WTC11 (cell line): ENCODE data around the gene BFSP2. TPM values are rescaled to one million over a fixed set of nuclear protein-coding genes. Genes with fewer than 3 reads are reported as not detected.
A peak's percentile ranks its signal among the peaks of the same experiment; 100 is the strongest.
"Not testable (repeated sequence)": the region's sequence is repeated elsewhere in the genome, so short reads cannot be mapped to it uniquely, and the experiment has no call there.

Experiments
- ATAC-seq: fragments of 200-7000 bp; cut with Tn5 transposase; 2 replicates; pipeline ENCODE4 v1.10.0; 2021; ENCODE audit warnings: mild to moderate bottlenecking, moderate library complexity
- CTCF ChIA-PET: fragments of 300-600 bp; sonication (Branson Sonifier 250); formaldehyde crosslinking; loops from one replicate; lab custom pipeline; 2021; ENCODE audit warnings: antibody characterized with exemption; lab: Charles Lee
- POLR2A ChIA-PET: fragments of 350-600 bp; sonication (Branson Sonifier 250); formaldehyde crosslinking; loops from one replicate; lab custom pipeline; 2021; ENCODE audit warnings: antibody characterized with exemption; lab: Charles Lee
- DNase-seq: peaks from one replicate; pipeline ENCODE4 v3.0.0; 2021; ENCODE audit warnings: low spot score
- H3K27ac Mint-ChIP-seq: 2 replicates; pipeline ENCODE4 v1.8.0; 2021; ENCODE audit warnings: mixed read lengths
- H3K27me3 Mint-ChIP-seq: 2 replicates; pipeline ENCODE4 v1.8.0; 2021; ENCODE audit warnings: low read depth, mild to moderate bottlenecking, moderate library complexity, mixed read lengths
- H3K36me3 Mint-ChIP-seq: 2 replicates; pipeline ENCODE4 v1.8.0; 2021; ENCODE audit warnings: mixed read lengths
- H3K4me1 Mint-ChIP-seq: 2 replicates; pipeline ENCODE4 v1.8.0; 2022; ENCODE audit warnings: mixed read lengths
- H3K4me3 Mint-ChIP-seq: 2 replicates; pipeline ENCODE4 v1.8.0; 2021; ENCODE audit warnings: mild to moderate bottlenecking, moderate library complexity, mixed read lengths
- H3K9me3 Mint-ChIP-seq: 2 replicates; pipeline ENCODE4 v1.8.0; 2021; ENCODE audit warnings: mixed read lengths
- AFF4 ChIP-seq: sonication (generic); formaldehyde crosslinking; IDR thresholded peaks from 2 replicates; pipeline ENCODE4 v1.8.1; 2023; ENCODE audit warnings: mild to moderate bottlenecking, missing genetic modification reagents, borderline replicate concordance
- ARID4B ChIP-seq: sonication (generic); formaldehyde crosslinking; IDR thresholded peaks from 2 replicates; pipeline ENCODE4 v1.8.0; 2023; ENCODE audit warnings: missing genetic modification reagents, mild to moderate bottlenecking, borderline replicate concordance
- ATF6 ChIP-seq: sonication (generic); formaldehyde crosslinking; IDR thresholded peaks from 2 replicates; pipeline ENCODE4 v1.8.1; 2023; ENCODE audit warnings: mild to moderate bottlenecking, missing genetic modification reagents
- EMX1 ChIP-seq: fragments of 250-450 bp; sonication (Bioruptor Pico); IDR thresholded peaks from 2 replicates; pipeline ENCODE4 v1.8.0; 2021; ENCODE audit warnings: mild to moderate bottlenecking
- NFATC4 ChIP-seq: fragments of 250-450 bp; sonication (Bioruptor Pico); IDR thresholded peaks from 2 replicates; pipeline ENCODE4 v1.9.0; 2021; ENCODE audit warnings: mild to moderate bottlenecking
- NFE2L1 ChIP-seq: sonication (generic); formaldehyde crosslinking; IDR thresholded peaks from 2 replicates; pipeline ENCODE4 v1.8.1; 2023; ENCODE audit warnings: missing genetic modification reagents
- OVOL2 ChIP-seq: fragments of 250-450 bp; sonication (Bioruptor Pico); IDR thresholded peaks from 2 replicates; pipeline ENCODE4 v1.9.0; 2021; ENCODE audit warnings: mild to moderate bottlenecking, borderline replicate concordance
- PRDM15 ChIP-seq: sonication (generic); formaldehyde crosslinking; IDR thresholded peaks from 2 replicates; pipeline ENCODE4 v1.8.0; 2022; ENCODE audit warnings: missing genetic modification reagents
- RORB ChIP-seq: fragments of 250-450 bp; sonication (Bioruptor Pico); IDR thresholded peaks from 2 replicates; pipeline ENCODE4 v1.9.0; 2021; ENCODE audit warnings: mild to moderate bottlenecking
- SMAD3 ChIP-seq: sonication (generic); formaldehyde crosslinking; IDR thresholded peaks from 2 replicates; pipeline ENCODE4 v1.8.0; 2022; ENCODE audit warnings: missing genetic modification reagents, mild to moderate bottlenecking, borderline replicate concordance
- ZNF281 ChIP-seq: sonication (generic); formaldehyde crosslinking; IDR thresholded peaks from 2 replicates; pipeline ENCODE4 v1.8.0; 2023; ENCODE audit warnings: mild to moderate bottlenecking, missing genetic modification reagents
- ZNF423 ChIP-seq: fragments of 250-450 bp; sonication (Bioruptor Pico); IDR thresholded peaks from 2 replicates; pipeline ENCODE4 v2.1.2; 2022; ENCODE audit warnings: mild to moderate bottlenecking, moderate library complexity
- total RNA-seq: library from RNA; stranded (reverse); gene quantifications from 3 replicates; pipeline ENCODE4 v1.2.3, GENCODE V29; 2021

The BFSP2 gene
- total RNA-seq, 1 experiment from 2014 or later, result not detected

GRCh38 chr3:133472889-133473288 lies 73.0 kb downstream of the BFSP2 start (continued):
- TF ChIP-seq ZNF281 (no peak), ZNF423 (CRISPR knock-in tag) (no peak), OVOL2 (no peak), SMAD3 (no peak), EMX1 (CRISPR knock-in tag) (no peak), ARID4B (CRISPR knock-in tag) (no peak), AFF4 (no peak), NFE2L1 (CRISPR knock-in tag) (no peak), NFATC4 (CRISPR knock-in tag) (no peak), RORB (no peak)
- TF ChIP-seq, all 79 proteins: peak for 0

- DNase-seq, ATAC-seq, H3K27ac Mint-ChIP-seq, H3K4me3 Mint-ChIP-seq, H3K36me3 Mint-ChIP-seq, H3K9me3 Mint-ChIP-seq: not testable (repeated sequence)
- peaks cover 39% of the 10 kb centered on the region for H3K4me1 Mint-ChIP-seq
- ChIA-PET POLR2A (interaction anchor here (0.7 kb wide), 1 partner anchor 100 kb away, joined by 10 read pairs; the partner anchor contains the start of gene CDV3), CTCF (interaction anchor here (1.6 to 2.2 kb wide), 2 partner anchors 21 to 100 kb away, joined by 6 to 7 read pairs; partner anchors contain the start of gene CDV3)
- H3K27me3 Mint-ChIP-seq, result peaks cover 17% of the 10 kb centered on the region
Measured at GRCh38 chr3:133473472-133474191, 73.8 kb downstream of the BFSP2 start.

- CTCF ChIA-PET, result interaction anchor here (0.5 to 0.9 kb wide), 3 partner anchors 20 to 1144 kb away, joined by 3 to 4 read pairs (median 3); no protein-coding TSS in a partner anchor
- no peak overlapping the region for H3K27ac Mint-ChIP-seq
- peak; percentile 33; the same call in 1 of the 2 replicates for ATAC-seq
- H3K36me3 Mint-ChIP-seq, result no peaks in the 10 kb centered on the region
- H3K4me3 Mint-ChIP-seq, result no peak overlapping the region
- TF ChIP-seq PRDM15 (CRISPR knock-in tag) (no peak), ATF6 (CRISPR knock-in tag) (no peak)
- no peaks in the 10 kb centered on the region for H3K9me3 Mint-ChIP-seq
- no peak for DNase-seq
- H3K4me1 Mint-ChIP-seq, result peaks cover 42% of the 10 kb centered on the region
- POLR2A ChIA-PET, result interaction anchor here (1.0 kb wide), 1 partner anchor 747 kb away, joined by 3 read pairs; no protein-coding TSS in a partner anchor
- peaks cover 17% of the 10 kb centered on the region for H3K27me3 Mint-ChIP-seq
Measured at GRCh38 chr3:133474251-133474801, 74.5 kb downstream of the BFSP2 start.
